CD14-positive monocyte (primary cell): Measurements from ENCODE around the gene SLC7A4. TPM values are rescaled to one million over a fixed set of nuclear protein-coding genes. Genes with fewer than 3 reads are reported as not detected.

ENCODE experiments used
- DNase-seq, 3 donors: peaks; one replicate each; pipeline ENCODE4 v3.0.0-alpha.2; 2011 to 2022
- H2AFZ ChIP-seq: 2 replicates; pipeline ENCODE4 v1.6.0; 2012; ENCODE audit warnings: mild to moderate bottlenecking, low read depth, low read length, inconsistent platforms; ENCODE audit not compliant: insufficient read depth, poor library complexity, severe bottlenecking
- H3K27ac ChIP-seq, 2 donors: 1 replicate in 1 of 2; 2 replicates in 1 of 2; pipeline ENCODE4 v1.5.1; 2012 to 2013; ENCODE audit warnings: low read length in 2 of 2, control low read depth in 1 of 2, inconsistent platforms in 1 of 2, low read depth in 1 of 2, mild to moderate bottlenecking in 1 of 2
- H3K27me3 ChIP-seq, 2 donors: one replicate each; pipeline versions ENCODE4 v1.6.0 to v1.6.1; 2011 to 2013; ENCODE audit warnings: low read length in 2 of 2; ENCODE audit not compliant: control insufficient read depth in 2 of 2, insufficient read depth in 2 of 2
- H3K36me3 ChIP-seq, 2 donors: replicated peaks in 1 of 2; 1 replicate in 1 of 2; 2 replicates in 1 of 2; pipeline versions ENCODE4 v1.5.1 to v1.6.1; 2012 to 2013; ENCODE audit warnings: low read length in 2 of 2, control low read depth in 1 of 2, inconsistent platforms in 1 of 2, mild to moderate bottlenecking in 1 of 2; ENCODE audit not compliant: insufficient read depth in 2 of 2, control insufficient read depth in 1 of 2
- H3K4me1 ChIP-seq, 2 donors: 1 replicate in 1 of 2; 2 replicates in 1 of 2; pipeline versions ENCODE4 v1.5.1 to v1.6.1; 2012 to 2013; ENCODE audit warnings: low read length in 2 of 2, control low read depth in 1 of 2, inconsistent platforms in 1 of 2, mild to moderate bottlenecking in 1 of 2, moderate library complexity in 1 of 2; ENCODE audit not compliant: insufficient read depth in 2 of 2, control insufficient read depth in 1 of 2
- H3K4me2 ChIP-seq: replicated peaks from 2 replicates; pipeline ENCODE3; 2012; ENCODE audit warnings: low read length, moderate library complexity, mild to moderate bottlenecking; ENCODE audit not compliant: poor library complexity, severe bottlenecking; ENCODE audit errors: extremely low read depth
- H3K4me3 ChIP-seq, 3 experiments: fragments of 200-600 bp in 1 of 3; sonication (generic) in 1 of 3; replicated peaks in 1 of 3; 1 replicate in 2 of 3; 2 replicates in 1 of 3; pipeline ENCODE4 v1.5.1; 2011 to 2013; ENCODE audit warnings: low read length in 3 of 3, mild to moderate bottlenecking in 3 of 3, control low read depth in 2 of 3, low read depth in 2 of 3, inconsistent platforms in 1 of 3, moderate library complexity in 1 of 3
- H3K79me2 ChIP-seq: 2 replicates; pipeline ENCODE4 v1.6.0; 2012; ENCODE audit warnings: mild to moderate bottlenecking, control low read depth, inconsistent platforms, low read length, moderate library complexity; ENCODE audit not compliant: insufficient read depth
- H3K9ac ChIP-seq: 2 replicates; pipeline ENCODE4 v1.6.0; 2017; ENCODE audit warnings: low read length, mild to moderate bottlenecking; ENCODE audit not compliant: insufficient read depth, poor library complexity, severe bottlenecking
- H3K9me3 ChIP-seq, 2 donors: replicated peaks in 1 of 2; 1 replicate in 1 of 2; 2 replicates in 1 of 2; pipeline versions ENCODE4 v1.5.1 to v1.6.1; 2012 to 2013; ENCODE audit warnings: low read length in 2 of 2, control low read depth in 1 of 2; ENCODE audit not compliant: control insufficient read depth in 1 of 2, insufficient read depth in 1 of 2
- H4K20me1 ChIP-seq: 2 replicates; pipeline ENCODE4 v1.6.0; 2012; ENCODE audit warnings: mild to moderate bottlenecking, low read length, control low read depth, moderate library complexity; ENCODE audit not compliant: insufficient read depth
- H3K27ac Mint-ChIP-seq, 7 donors: one replicate each; pipeline ENCODE4 v1.8.0; 2020; ENCODE audit warnings: mild to moderate bottlenecking in 7 of 7, mixed read lengths in 7 of 7, moderate library complexity in 6 of 7, inconsistent platforms in 2 of 7
- H3K27me3 Mint-ChIP-seq, 3 donors: one replicate each; pipeline ENCODE4 v1.8.0; 2021 to 2022; ENCODE audit warnings: low read depth in 3 of 3, mild to moderate bottlenecking in 3 of 3, mixed read lengths in 3 of 3, moderate library complexity in 3 of 3, inconsistent platforms in 1 of 3
- H3K36me3 Mint-ChIP-seq, 2 donors: one replicate each; pipeline ENCODE4 v1.8.0; 2020; ENCODE audit warnings: mixed read lengths in 2 of 2, inconsistent platforms in 1 of 2, mild to moderate bottlenecking in 1 of 2
- H3K4me1 Mint-ChIP-seq: one replicate; pipeline ENCODE4 v1.8.0; 2020; ENCODE audit warnings: mild to moderate bottlenecking, mixed read lengths
- H3K4me3 Mint-ChIP-seq, 2 donors: one replicate each; pipeline ENCODE4 v1.8.0; 2020; ENCODE audit warnings: mild to moderate bottlenecking in 2 of 2, mixed read lengths in 2 of 2, moderate library complexity in 1 of 2
- H3K9me3 Mint-ChIP-seq, 7 donors: one replicate each; pipeline ENCODE4 v1.8.0; 2020 to 2022; ENCODE audit warnings: mixed read lengths in 7 of 7, mild to moderate bottlenecking in 6 of 7, moderate library complexity in 6 of 7, inconsistent platforms in 2 of 7
- CTCF ChIP-seq: fragments of 200-600 bp; IDR thresholded peaks from one replicate; pipeline ENCODE4 v1.8.0; 2022; ENCODE audit warnings: antibody characterized with exemption, mild to moderate bottlenecking
- WGBS: methylation state at CpG from one replicate; pipeline ENCODE4 v1.1.5; 2013; ENCODE audit warnings: missing lambda C conversion rate; ENCODE audit not compliant: insufficient coverage; 5-methylcytosine and 5-hydroxymethylcytosine counted together
- intact Hi-C, 2 donors: fragments of 100-400 bp; cut with micrococcal nuclease; formaldehyde crosslinking; loops; one replicate each; pipeline versions ENCODE4 v1.15.0 to v1.15.1; 2023
- polyA plus RNA-seq, 3 donors: library from polyadenylated mRNA; depleted of rRNA in 1 of 3; unstranded in 2 of 3; stranded (reverse) in 1 of 3; fragments of 300-500 nt in 2 of 3; fragments of >200 nt in 1 of 3; fragmentation: Illumina TruSeq in 2 of 3; gene quantifications; 1 replicate in 2 of 3; 2 replicates in 1 of 3; pipeline ENCODE4 v1.2.3, GENCODE V29; 2012 to 2021

Gene SLC7A4
- polyA plus RNA-seq, 3 donors: not detected

GRCh38 chr22:21077884-21078508 is 45.6 kb upstream of the SLC7A4 start:
- Mint-ChIP-seq H3K27me3 (peaks cover 2 to 4% (median 2%) of the 10 kb centered on the region in 3 donors), H3K36me3 (no peaks in the 10 kb centered on the region), H3K9me3 (peaks cover 0 to 2% (median 0%) of the 10 kb centered on the region in 7 donors), H3K27ac (no peak overlapping the region), H3K4me1 (peaks cover 6% of the 10 kb centered on the region), H3K4me3 (no peak overlapping the region)
- no peaks in the 10 kb centered on the region for H3K79me2 ChIP-seq
- TF ChIP-seq CTCF: no peak
- no peak overlapping the region for H2AFZ ChIP-seq
- no peak overlapping the region for H3K27ac ChIP-seq
- H3K9me3 ChIP-seq: no peaks in the 10 kb centered on the region
- intact Hi-C loops: no loop called here
- H3K4me1 ChIP-seq: peaks cover 4 to 8% of the 10 kb centered on the region in 2 donors
- H3K4me2 ChIP-seq: no peak overlapping the region
- H3K4me3 ChIP-seq: no peak overlapping the region
- DNase-seq: no peak
- H3K27me3 ChIP-seq: no peaks in the 10 kb centered on the region
- WGBS: 91% methylated on average over 13 of the region's 16 CpGs
- no peaks in the 10 kb centered on the region for H4K20me1 ChIP-seq
- H3K9ac ChIP-seq: no peak overlapping the region
- H3K36me3 ChIP-seq: no peaks in the 10 kb centered on the region

GRCh38 chr22:21076912-21077625 is 44.7 kb upstream of the SLC7A4 start:
- H3K4me3 Mint-ChIP-seq: no peak overlapping the region
- H3K27ac ChIP-seq: no peak overlapping the region
- no peaks in the 10 kb centered on the region for H3K9me3 ChIP-seq
- WGBS: 92% methylated on average over 15 of the region's 21 CpGs
- peaks cover 2 to 6% (median 4%) of the 10 kb centered on the region in 3 donors for H3K27me3 Mint-ChIP-seq
- no peak for DNase-seq
- H3K4me1 ChIP-seq: peaks cover 4 to 8% of the 10 kb centered on the region in 2 donors
- H3K27me3 ChIP-seq: no peaks in the 10 kb centered on the region
- H4K20me1 ChIP-seq: no peaks in the 10 kb centered on the region
- H3K36me3 ChIP-seq: no peaks in the 10 kb centered on the region
- no peak overlapping the region for H3K9ac ChIP-seq
- no peaks in the 10 kb centered on the region for H3K79me2 ChIP-seq
- no peak for TF ChIP-seq CTCF
- H2AFZ ChIP-seq: no peak overlapping the region
- H3K36me3 Mint-ChIP-seq: no peaks in the 10 kb centered on the region
- H3K4me3 ChIP-seq: no peak overlapping the region
- peak overlapping the region in 1 of 7 donors; percentile 43 for H3K27ac Mint-ChIP-seq
- peaks cover 6% of the 10 kb centered on the region for H3K4me1 Mint-ChIP-seq
- H3K9me3 Mint-ChIP-seq: peaks cover 0 to 5% (median 0%) of the 10 kb centered on the region in 7 donors
- H3K4me2 ChIP-seq: no peak overlapping the region
- intact Hi-C loops: no loop called here
